SK-N-SH treated with all-trans-retinoic acid at 6 μM for 48 hours (cell line): ENCODE results near the gene PMM1.

Experiments used
- ATAC-seq: fragments of 200-7000 bp; cut with Tn5 transposase; 3 replicates; pipeline ENCODE4 v1.9.1; 2020; ENCODE audit warnings: mild to moderate bottlenecking, moderate library complexity
- ARNTL ChIP-seq: fragments of 450-650 bp; formaldehyde crosslinking; IDR thresholded peaks from 2 replicates; pipeline ENCODE4 v1.5.0; 2020; ENCODE audit warnings: low read depth, mild to moderate bottlenecking, moderate library complexity, borderline replicate concordance
- BACH2 ChIP-seq: fragments of 250-450 bp; sonication (Bioruptor Pico); IDR thresholded peaks from 2 replicates; pipeline ENCODE4 v1.9.0; 2021; ENCODE audit warnings: mild to moderate bottlenecking, borderline replicate concordance
- CSDC2 ChIP-seq: fragments of 250-450 bp; sonication (Bioruptor Pico); IDR thresholded peaks from 2 replicates; pipeline ENCODE4 v1.5.0; 2020; ENCODE audit warnings: mild to moderate bottlenecking, moderate library complexity
- ESRRG ChIP-seq: fragments of 250-450 bp; sonication (Bioruptor Pico); IDR thresholded peaks from 2 replicates; pipeline ENCODE4 v1.6.1; 2021; ENCODE audit warnings: mild to moderate bottlenecking
- GLIS3 ChIP-seq: fragments of 250-450 bp; sonication (Bioruptor Pico); IDR thresholded peaks from 2 replicates; pipeline ENCODE4 v1.5.0; 2020; ENCODE audit warnings: mild to moderate bottlenecking, moderate library complexity
- ISL1 ChIP-seq: fragments of 250-450 bp; sonication (Bioruptor Pico); IDR thresholded peaks from 2 replicates; pipeline ENCODE4 v2.1.2; 2022; ENCODE audit warnings: mild to moderate bottlenecking, moderate library complexity
- OSR1 ChIP-seq: fragments of 250-450 bp; sonication (Bioruptor Pico); IDR thresholded peaks from 2 replicates; pipeline ENCODE4 v1.8.0; 2022; ENCODE audit warnings: moderate library complexity, mild to moderate bottlenecking, inconsistent platforms
- PATZ1 ChIP-seq: fragments of 250-450 bp; sonication (Bioruptor Pico); IDR thresholded peaks from 2 replicates; pipeline ENCODE4 v1.8.0; 2020; ENCODE audit warnings: mild to moderate bottlenecking, moderate library complexity, borderline replicate concordance
- RARB ChIP-seq: fragments of 250-450 bp; sonication (Bioruptor Pico); IDR thresholded peaks from 2 replicates; pipeline ENCODE4 v1.8.0; 2021; ENCODE audit warnings: mild to moderate bottlenecking, moderate library complexity
- SNAI2 ChIP-seq: fragments of 250-450 bp; sonication (Bioruptor Pico); IDR thresholded peaks from 2 replicates; pipeline ENCODE4 v1.5.0; 2020; ENCODE audit warnings: mild to moderate bottlenecking, moderate library complexity
- TCF4 ChIP-seq: fragments of 250-450 bp; sonication (Bioruptor Pico); IDR thresholded peaks from 2 replicates; pipeline ENCODE4 v1.8.0; 2021; ENCODE audit warnings: mild to moderate bottlenecking, moderate library complexity, borderline replicate concordance
- TOX ChIP-seq: fragments of 250-450 bp; sonication (Bioruptor Pico); IDR thresholded peaks from 2 replicates; pipeline ENCODE4 v1.8.0; 2021; ENCODE audit warnings: mild to moderate bottlenecking, moderate library complexity, borderline replicate concordance
- ZC3H10 ChIP-seq: fragments of 250-450 bp; sonication (Bioruptor Pico); IDR thresholded peaks from 2 replicates; pipeline ENCODE4 v1.5.1; 2021; ENCODE audit warnings: mild to moderate bottlenecking, moderate library complexity
- ZFP3 ChIP-seq: fragments of 250-450 bp; sonication (Bioruptor Pico); IDR thresholded peaks from 2 replicates; pipeline ENCODE4 v1.5.0; 2020; ENCODE audit warnings: mild to moderate bottlenecking, moderate library complexity
- ZNF565 ChIP-seq: fragments of 450-650 bp; formaldehyde crosslinking; conservative IDR thresholded peaks from 2 replicates; pipeline ENCODE4 v1.5.0; 2020; ENCODE audit warnings: low read depth, mild to moderate bottlenecking, moderate library complexity
- ZNF70 ChIP-seq: fragments of 450-650 bp; formaldehyde crosslinking; IDR thresholded peaks from 2 replicates; pipeline ENCODE4 v1.5.0; 2020; ENCODE audit warnings: mild to moderate bottlenecking, moderate library complexity
- ZNF8 ChIP-seq: fragments of 450-650 bp; formaldehyde crosslinking; IDR thresholded peaks from 2 replicates; pipeline ENCODE4 v1.5.0; 2020; ENCODE audit warnings: mild to moderate bottlenecking, moderate library complexity
- TF ChIP-seq, protein P1 (sequence below): fragments of 250-450 bp; sonication (Bioruptor Pico); IDR thresholded peaks from 2 replicates; pipeline ENCODE4 v1.5.1; 2021; ENCODE audit warnings: mild to moderate bottlenecking, moderate library complexity
- TF ChIP-seq, protein P2 (sequence below): fragments of 250-450 bp; sonication (Bioruptor Pico); IDR thresholded peaks from 2 replicates; pipeline ENCODE4 v1.5.1; 2020; ENCODE audit warnings: low read depth, mild to moderate bottlenecking, moderate library complexity
- TF ChIP-seq, protein P3 (sequence below): fragments of 250-450 bp; sonication (Bioruptor Pico); IDR thresholded peaks from 2 replicates; pipeline ENCODE4 v1.8.0; 2021; ENCODE audit warnings: low read depth, mild to moderate bottlenecking, moderate library complexity, borderline replicate concordance

The PMM1 gene

DNA sequence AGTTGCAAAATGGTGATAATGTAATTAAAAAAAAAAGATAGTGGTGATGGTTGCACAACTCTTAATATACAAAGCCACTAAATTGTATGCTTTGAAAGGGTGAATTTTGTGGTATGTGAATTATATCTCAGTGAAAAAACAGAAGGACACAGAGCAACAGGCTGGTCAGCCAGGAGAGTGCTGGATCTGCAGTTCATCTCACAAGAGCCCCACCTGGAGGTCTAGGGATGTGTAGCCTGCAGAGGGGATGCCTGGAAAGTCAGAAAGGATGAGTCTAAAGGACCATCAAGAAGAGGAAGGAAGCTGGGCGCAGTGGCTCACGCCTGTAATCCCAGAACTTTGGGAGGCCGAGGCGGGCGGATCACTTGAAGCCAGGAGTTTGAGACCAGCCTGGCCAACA is 54.4 kb downstream of the PMM1 start (continued):
- no peak for TF ChIP-seq ZNF8 (CRISPR knock-in tag)
- TF ChIP-seq, all 23 proteins: peak for 0

DNA sequence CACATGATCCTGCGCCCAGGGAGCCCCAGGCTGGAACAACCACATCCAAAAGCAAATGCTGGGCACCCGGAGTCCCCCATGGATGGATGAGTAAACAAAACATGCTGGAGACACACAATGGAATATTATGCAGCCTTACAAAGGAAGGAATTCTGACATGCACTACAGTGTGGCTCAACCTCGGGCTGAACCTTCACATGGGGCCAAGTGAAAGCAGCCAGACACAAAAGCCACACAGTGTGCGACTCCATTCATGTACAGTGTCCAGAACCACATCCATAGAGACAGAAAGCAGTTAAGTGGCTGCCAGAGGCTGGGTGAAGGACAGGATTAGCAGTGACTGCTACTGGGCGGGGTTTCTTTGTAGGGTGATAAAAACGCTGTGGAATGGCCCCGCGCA is 55.4 kb downstream of the PMM1 start:
- TF ChIP-seq ARNTL (CRISPR knock-in tag) (no peak), ZFP3 (CRISPR knock-in tag) (no peak)
- no peak for ATAC-seq

- peak; percentile 81 for ATAC-seq
- TF ChIP-seq ZFP3 (CRISPR knock-in tag) (peak; percentile 72; the same call in 1 of the 2 replicates), GLIS3 (CRISPR knock-in tag) (no peak)
Measured at GRCh38 chr22:41532908-41533825, 56.5 kb downstream of the PMM1 start.

GRCh38 chr22:41531715-41532477 is 57.7 kb downstream of the PMM1 start:
- no peak for ATAC-seq
- TF ChIP-seq, protein P1, sequence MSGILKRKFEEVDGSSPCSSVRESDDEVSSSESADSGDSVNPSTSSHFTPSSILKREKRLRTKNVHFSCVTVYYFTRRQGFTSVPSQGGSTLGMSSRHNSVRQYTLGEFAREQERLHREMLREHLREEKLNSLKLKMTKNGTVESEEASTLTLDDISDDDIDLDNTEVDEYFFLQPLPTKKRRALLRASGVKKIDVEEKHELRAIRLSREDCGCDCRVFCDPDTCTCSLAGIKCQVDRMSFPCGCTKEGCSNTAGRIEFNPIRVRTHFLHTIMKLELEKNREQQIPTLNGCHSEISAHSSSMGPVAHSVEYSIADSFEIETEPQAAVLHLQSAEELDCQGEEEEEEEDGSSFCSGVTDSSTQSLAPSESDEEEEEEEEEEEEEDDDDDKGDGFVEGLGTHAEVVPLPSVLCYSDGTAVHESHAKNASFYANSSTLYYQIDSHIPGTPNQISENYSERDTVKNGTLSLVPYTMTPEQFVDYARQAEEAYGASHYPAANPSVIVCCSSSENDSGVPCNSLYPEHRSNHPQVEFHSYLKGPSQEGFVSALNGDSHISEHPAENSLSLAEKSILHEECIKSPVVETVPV (CRISPR knock-in tag), result no peak
- TF ChIP-seq ISL1 (CRISPR knock-in tag), result no peak
- TF ChIP-seq TOX (CRISPR knock-in tag), result no peak
- TF ChIP-seq ESRRG, result no peak
- TF ChIP-seq ZNF70 (CRISPR knock-in tag), result no peak
- no peak for TF ChIP-seq ZNF565 (CRISPR knock-in tag)
- TF ChIP-seq RARB (CRISPR knock-in tag), result no peak
- TF ChIP-seq, protein P2, sequence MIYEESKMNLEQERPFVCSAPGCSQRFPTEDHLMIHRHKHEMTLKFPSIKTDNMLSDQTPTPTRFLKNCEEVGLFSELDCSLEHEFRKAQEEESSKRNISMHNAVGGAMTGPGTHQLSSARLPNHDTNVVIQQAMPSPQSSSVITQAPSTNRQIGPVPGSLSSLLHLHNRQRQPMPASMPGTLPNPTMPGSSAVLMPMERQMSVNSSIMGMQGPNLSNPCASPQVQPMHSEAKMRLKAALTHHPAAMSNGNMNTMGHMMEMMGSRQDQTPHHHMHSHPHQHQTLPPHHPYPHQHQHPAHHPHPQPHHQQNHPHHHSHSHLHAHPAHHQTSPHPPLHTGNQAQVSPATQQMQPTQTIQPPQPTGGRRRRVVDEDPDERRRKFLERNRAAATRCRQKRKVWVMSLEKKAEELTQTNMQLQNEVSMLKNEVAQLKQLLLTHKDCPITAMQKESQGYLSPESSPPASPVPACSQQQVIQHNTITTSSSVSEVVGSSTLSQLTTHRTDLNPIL (CRISPR knock-in tag), result no peak
- TF ChIP-seq, protein P3, sequence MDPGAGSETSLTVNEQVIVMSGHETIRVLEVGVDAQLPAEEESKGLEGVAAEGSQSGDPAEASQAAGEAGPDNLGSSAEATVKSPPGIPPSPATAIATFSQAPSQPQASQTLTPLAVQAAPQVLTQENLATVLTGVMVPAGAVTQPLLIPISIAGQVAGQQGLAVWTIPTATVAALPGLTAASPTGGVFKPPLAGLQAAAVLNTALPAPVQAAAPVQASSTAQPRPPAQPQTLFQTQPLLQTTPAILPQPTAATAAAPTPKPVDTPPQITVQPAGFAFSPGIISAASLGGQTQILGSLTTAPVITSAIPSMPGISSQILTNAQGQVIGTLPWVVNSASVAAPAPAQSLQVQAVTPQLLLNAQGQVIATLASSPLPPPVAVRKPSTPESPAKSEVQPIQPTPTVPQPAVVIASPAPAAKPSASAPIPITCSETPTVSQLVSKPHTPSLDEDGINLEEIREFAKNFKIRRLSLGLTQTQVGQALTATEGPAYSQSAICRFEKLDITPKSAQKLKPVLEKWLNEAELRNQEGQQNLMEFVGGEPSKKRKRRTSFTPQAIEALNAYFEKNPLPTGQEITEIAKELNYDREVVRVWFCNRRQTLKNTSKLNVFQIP (CRISPR knock-in tag), result no peak
- TF ChIP-seq BACH2 (CRISPR knock-in tag), result no peak
- TF ChIP-seq ZNF8 (CRISPR knock-in tag), result no peak
- TF ChIP-seq OSR1 (CRISPR knock-in tag), result no peak
- no peak for TF ChIP-seq SNAI2
- TF ChIP-seq ZC3H10, result no peak
- no peak for TF ChIP-seq PATZ1 (CRISPR knock-in tag)
- TF ChIP-seq ARNTL (CRISPR knock-in tag), result no peak
- TF ChIP-seq TCF4 (CRISPR knock-in tag), result no peak
- TF ChIP-seq CSDC2 (CRISPR knock-in tag), result no peak
- TF ChIP-seq ZFP3 (CRISPR knock-in tag), result no peak
